Immature natural killer cell (primary cell): ENCODE data around the gene PDZD8. TPM values are rescaled to one million over a fixed set of nuclear protein-coding genes. Genes with fewer than 3 reads are reported as not detected.

Experiments used
- DNase-seq, 3 donors: peaks; one replicate each; pipeline ENCODE4 v3.0.0; 2022; ENCODE audit warnings: mixed read lengths in 1 of 3
- H3K27ac Mint-ChIP-seq, 6 donors: one replicate each; pipeline ENCODE4 v1.8.0; 2020; ENCODE audit warnings: mixed read lengths in 6 of 6, mild to moderate bottlenecking in 5 of 6, inconsistent platforms in 4 of 6, moderate library complexity in 3 of 6
- H3K27me3 Mint-ChIP-seq, 3 donors: one replicate each; pipeline ENCODE4 v1.8.0; 2020 to 2021; ENCODE audit warnings: low read depth in 3 of 3, mild to moderate bottlenecking in 3 of 3, mixed read lengths in 3 of 3, moderate library complexity in 3 of 3, inconsistent platforms in 1 of 3
- H3K36me3 Mint-ChIP-seq, 3 donors: one replicate each; pipeline ENCODE4 v1.8.0; 2020; ENCODE audit warnings: mixed read lengths in 3 of 3, inconsistent platforms in 2 of 3, mild to moderate bottlenecking in 2 of 3
- H3K4me1 Mint-ChIP-seq, 2 donors: one replicate each; pipeline ENCODE4 v1.8.0; 2020; ENCODE audit warnings: inconsistent platforms in 2 of 2, mild to moderate bottlenecking in 2 of 2, mixed read lengths in 2 of 2, moderate library complexity in 1 of 2
- H3K4me3 Mint-ChIP-seq, 5 donors: one replicate each; pipeline ENCODE4 v1.8.0; 2020; ENCODE audit warnings: mild to moderate bottlenecking in 5 of 5, mixed read lengths in 5 of 5, inconsistent platforms in 3 of 5, moderate library complexity in 3 of 5
- H3K9me3 Mint-ChIP-seq, 6 donors: one replicate each; pipeline ENCODE4 v1.8.0; 2020; ENCODE audit warnings: mild to moderate bottlenecking in 6 of 6, mixed read lengths in 6 of 6, inconsistent platforms in 4 of 6, moderate library complexity in 3 of 6
- polyA plus RNA-seq, 3 donors: library from polyadenylated mRNA; unstranded; fragments of 300-500 nt; fragmentation: Illumina TruSeq; gene quantifications; one replicate each; pipeline ENCODE4 v1.2.3, GENCODE V29; 2021

Gene PDZD8
- polyA plus RNA-seq, 3 donors from 2014 or later, result 9.7 to 23.7 (median 12.3) TPM

- Mint-ChIP-seq H3K4me3 (no peak overlapping the region), H3K4me1 (no peaks in the 10 kb centered on the region), H3K36me3 (no peaks in the 10 kb centered on the region), H3K27ac (no peak overlapping the region), H3K9me3 (no peaks in the 10 kb centered on the region), H3K27me3 (peaks cover 5 to 14% (median 10%) of the 10 kb centered on the region in 3 donors)
- no peak for DNase-seq
Measured at GRCh38 chr10:117409549-117410305, 34.5 kb upstream of the PDZD8 start.

GRCh38 chr10:117408436-117409384 lies 33.5 kb upstream of the PDZD8 start:
- Mint-ChIP-seq H3K4me3 (no peak overlapping the region), H3K4me1 (no peaks in the 10 kb centered on the region), H3K9me3 (no peaks in the 10 kb centered on the region), H3K36me3 (no peaks in the 10 kb centered on the region), H3K27me3 (peaks cover 5 to 10% (median 8%) of the 10 kb centered on the region in 3 donors), H3K27ac (no peak overlapping the region)
- no peak for DNase-seq

- Mint-ChIP-seq H3K27ac (no peak overlapping the region), H3K4me3 (no peak overlapping the region), H3K36me3 (no peaks in the 10 kb centered on the region)
Measured at GRCh38 chr10:117405730-117406129, 30.5 kb upstream of the PDZD8 start.

GRCh38 chr10:117400329-117400728 lies 25.1 kb upstream of the PDZD8 start:
- no peak for DNase-seq
- H3K27me3 Mint-ChIP-seq, result no peaks in the 10 kb centered on the region
- no peaks in the 10 kb centered on the region for H3K36me3 Mint-ChIP-seq
- no peaks in the 10 kb centered on the region for H3K4me1 Mint-ChIP-seq
- H3K27ac Mint-ChIP-seq, result no peak overlapping the region
- no peak overlapping the region for H3K4me3 Mint-ChIP-seq
- H3K9me3 Mint-ChIP-seq, result no peaks in the 10 kb centered on the region

More at GRCh38 chr10:117405730-117406129, 30.5 kb upstream of the PDZD8 start:
- Mint-ChIP-seq H3K4me1 (no peaks in the 10 kb centered on the region), H3K27me3 (peaks cover 4 to 8% (median 6%) of the 10 kb centered on the region in 3 donors), H3K9me3 (no peaks in the 10 kb centered on the region)
- no peak for DNase-seq

- Mint-ChIP-seq H3K4me1 (no peaks in the 10 kb centered on the region), H3K36me3 (no peaks in the 10 kb centered on the region), H3K27ac (no peak overlapping the region), H3K4me3 (no peak overlapping the region), H3K9me3 (no peaks in the 10 kb centered on the region), H3K27me3 (no peaks in the 10 kb centered on the region)
- no peak for DNase-seq
Measured at GRCh38 chr10:117399341-117400196, 24.3 kb upstream of the PDZD8 start.

GRCh38 chr10:117398029-117398428 lies 22.8 kb upstream of the PDZD8 start:
- no peak overlapping the region for H3K4me3 Mint-ChIP-seq
- peaks cover 0 to 4% (median 4%) of the 10 kb centered on the region in 3 donors for H3K27me3 Mint-ChIP-seq
- no peaks in the 10 kb centered on the region for H3K4me1 Mint-ChIP-seq
- no peaks in the 10 kb centered on the region for H3K9me3 Mint-ChIP-seq
- no peak overlapping the region for H3K27ac Mint-ChIP-seq
- DNase-seq, result no peak
- H3K36me3 Mint-ChIP-seq, result no peaks in the 10 kb centered on the region

- peaks cover 0 to 1% (median 0%) of the 10 kb centered on the region in 6 donors for H3K9me3 Mint-ChIP-seq
- peaks cover 0 to 3% (median 0%) of the 10 kb centered on the region in 3 donors for H3K36me3 Mint-ChIP-seq
- DNase-seq, result no peak
- no peak overlapping the region for H3K27ac Mint-ChIP-seq
- no peak overlapping the region for H3K4me3 Mint-ChIP-seq
- H3K27me3 Mint-ChIP-seq, result peaks cover 8 to 25% (median 13%) of the 10 kb centered on the region in 3 donors
- H3K4me1 Mint-ChIP-seq, result no peaks in the 10 kb centered on the region
Measured at GRCh38 chr10:117391436-117392205, 16.4 kb upstream of the PDZD8 start.

- Mint-ChIP-seq H3K27me3 (peaks cover 8 to 28% (median 13%) of the 10 kb centered on the region in 3 donors), H3K4me3 (no peak overlapping the region)
Measured at GRCh38 chr10:117390420-117390819, 15.2 kb upstream of the PDZD8 start.

GRCh38 chr10:117386805-117387204 lies 11.6 kb upstream of the PDZD8 start:
- H3K4me3 Mint-ChIP-seq, result no peak overlapping the region
- H3K36me3 Mint-ChIP-seq, result peaks cover 0 to 4% (median 0%) of the 10 kb centered on the region in 3 donors
- H3K27me3 Mint-ChIP-seq, result peaks cover 3 to 21% (median 12%) of the 10 kb centered on the region in 3 donors
- no peak for DNase-seq
- H3K4me1 Mint-ChIP-seq, result no peaks in the 10 kb centered on the region
- H3K27ac Mint-ChIP-seq, result no peak overlapping the region
- no peaks in the 10 kb centered on the region for H3K9me3 Mint-ChIP-seq

More at GRCh38 chr10:117390420-117390819, 15.2 kb upstream of the PDZD8 start:
- no peak for DNase-seq
- no peak overlapping the region for H3K27ac Mint-ChIP-seq
- H3K9me3 Mint-ChIP-seq, result peaks cover 0 to 1% (median 0%) of the 10 kb centered on the region in 6 donors
- H3K36me3 Mint-ChIP-seq, result peaks cover 0 to 4% (median 0%) of the 10 kb centered on the region in 3 donors
- no peaks in the 10 kb centered on the region for H3K4me1 Mint-ChIP-seq

- H3K36me3 Mint-ChIP-seq, result peaks cover 0 to 5% (median 4%) of the 10 kb centered on the region in 3 donors
- H3K27ac Mint-ChIP-seq, result no peak overlapping the region
- DNase-seq, result no peak
- H3K4me3 Mint-ChIP-seq, result no peak overlapping the region
- peaks cover 0 to 3% (median 0%) of the 10 kb centered on the region in 6 donors for H3K9me3 Mint-ChIP-seq
- peaks cover 5 to 19% (median 8%) of the 10 kb centered on the region in 3 donors for H3K27me3 Mint-ChIP-seq
- H3K4me1 Mint-ChIP-seq, result no peaks in the 10 kb centered on the region
Measured at GRCh38 chr10:117382861-117383260, 7.6 kb upstream of the PDZD8 start.

- H3K27me3 Mint-ChIP-seq, result peaks cover 16 to 21% (median 19%) of the 10 kb centered on the region in 3 donors
- DNase-seq, result peak; percentile 40 to 44 (median 42)
- H3K9me3 Mint-ChIP-seq, result no peaks in the 10 kb centered on the region
- H3K4me3 Mint-ChIP-seq, result peak overlapping the region; percentile 93 to 96 (median 95)
- no peaks in the 10 kb centered on the region for H3K36me3 Mint-ChIP-seq
- peaks cover 44 to 51% of the 10 kb centered on the region in 2 donors for H3K4me1 Mint-ChIP-seq
- peak overlapping the region; percentile 82 to 92 (median 91) for H3K27ac Mint-ChIP-seq
Measured at GRCh38 chr10:117374506-117375359, 507 bp downstream of the PDZD8 start.
